ENCODE data around the gene GJA5.
"Not testable (repeated sequence)": the region's sequence is repeated elsewhere in the genome, so short reads cannot be mapped to it uniquely, and the experiment has no call there.

The GJA5 gene

GRCh38 chr1:147741065-147741464 is 19.3 kb downstream of the GJA5 start:
- TF ChIP-seq CTCF (IDR thresholded peaks at IDR 0.05; ENCODE audit: extremely low read depth, missing control alignments) = no peak
- DNase-seq (ENCODE audit: low spot score) = no peak

- no peak for TF ChIP-seq CTCF (IDR thresholded peaks at IDR 0.05; ENCODE audit: extremely low read depth, missing control alignments)
- no peak for DNase-seq (ENCODE audit: low spot score)
Measured at GRCh38 chr1:147740391-147740790, 20.0 kb downstream of the GJA5 start.

- no peak for TF ChIP-seq CTCF (IDR thresholded peaks at IDR 0.05; ENCODE audit: extremely low read depth, missing control alignments)
- no peak for DNase-seq (ENCODE audit: low spot score)
Measured at GRCh38 chr1:147738739-147739476, 21.5 kb downstream of the GJA5 start.

- no peak for TF ChIP-seq CTCF (IDR thresholded peaks at IDR 0.05; ENCODE audit: extremely low read depth, missing control alignments)
- no peak for DNase-seq (ENCODE audit: low spot score)
Measured at GRCh38 chr1:147738129-147738528, 22.3 kb downstream of the GJA5 start.

- no peak for DNase-seq (ENCODE audit: low spot score)
- TF ChIP-seq CTCF (IDR thresholded peaks at IDR 0.05; ENCODE audit: extremely low read depth, missing control alignments) = no peak
Measured at GRCh38 chr1:147736883-147737282, 23.5 kb downstream of the GJA5 start.

GRCh38 chr1:147735423-147735822 is 25.0 kb downstream of the GJA5 start:
- TF ChIP-seq CTCF (IDR thresholded peaks at IDR 0.05; ENCODE audit: extremely low read depth, missing control alignments) = no peak
- DNase-seq (ENCODE audit: low spot score) = no peak

- not testable (repeated sequence) for DNase-seq (ENCODE audit: low spot score)
Measured at GRCh38 chr1:147734291-147734841, 26.0 kb downstream of the GJA5 start.

- DNase-seq (ENCODE audit: low spot score) = no peak
- TF ChIP-seq CTCF (IDR thresholded peaks at IDR 0.05; ENCODE audit: extremely low read depth, missing control alignments) = no peak
Measured at GRCh38 chr1:147729315-147729714, 31.1 kb downstream of the GJA5 start.

All from GM20000 (cell line).